Measurements from ENCODE around the gene DNAL1.
"Not testable (repeated sequence)": the region's sequence is repeated elsewhere in the genome, so short reads cannot be mapped to it uniquely, and the experiment has no call there.

The DNAL1 gene

GRCh38 chr14:73637830-73638229, 7.0 kb upstream of the DNAL1 start:
- in situ Hi-C loops (cut with MboI; ENCODE audit: low sequenced_read_pairs) = no loop called here

GRCh38 chr14:73640796-73641365, 3.9 kb upstream of the DNAL1 start:
- in situ Hi-C loops (cut with MboI; ENCODE audit: low sequenced_read_pairs) = no loop called here

- in situ Hi-C loops (cut with MboI; ENCODE audit: low sequenced_read_pairs) = no loop called here
Observed at GRCh38 chr14:73645248-73645610, 443 bp downstream of the DNAL1 start.

- in situ Hi-C loops (cut with MboI; ENCODE audit: low sequenced_read_pairs) = no loop called here
Observed at GRCh38 chr14:73651005-73651404, 6.2 kb downstream of the DNAL1 start.

GRCh38 chr14:73655851-73656250, 11.1 kb downstream of the DNAL1 start:
- in situ Hi-C loops (cut with MboI; ENCODE audit: low sequenced_read_pairs) = no loop called here

- in situ Hi-C loops (cut with MboI; ENCODE audit: low sequenced_read_pairs) = not testable (repeated sequence)
Observed at GRCh38 chr14:73659202-73659601, 14.4 kb downstream of the DNAL1 start.

GRCh38 chr14:73660511-73660910, 15.7 kb downstream of the DNAL1 start:
- in situ Hi-C loops (cut with MboI; ENCODE audit: low sequenced_read_pairs) = no loop called here

- in situ Hi-C loops (cut with MboI; ENCODE audit: low sequenced_read_pairs) = no loop called here
Observed at GRCh38 chr14:73661872-73662271, 17.1 kb downstream of the DNAL1 start.

- in situ Hi-C loops (cut with MboI; ENCODE audit: low sequenced_read_pairs) = no loop called here
Observed at GRCh38 chr14:73662487-73662943, 17.7 kb downstream of the DNAL1 start.

GRCh38 chr14:73663548-73664212, 18.9 kb downstream of the DNAL1 start:
- in situ Hi-C loops (cut with MboI; ENCODE audit: low sequenced_read_pairs) = no loop called here

GRCh38 chr14:73665130-73665529, 20.3 kb downstream of the DNAL1 start:
- in situ Hi-C loops (cut with MboI; ENCODE audit: low sequenced_read_pairs) = no loop called here

- in situ Hi-C loops (cut with MboI; ENCODE audit: low sequenced_read_pairs) = no loop called here
Observed at GRCh38 chr14:73666583-73666982, 21.8 kb downstream of the DNAL1 start.

GRCh38 chr14:73667854-73668253, 23.1 kb downstream of the DNAL1 start:
- in situ Hi-C loops (cut with MboI; ENCODE audit: low sequenced_read_pairs) = no loop called here

GRCh38 chr14:73674986-73675385, 30.2 kb downstream of the DNAL1 start:
- in situ Hi-C loops (cut with MboI; ENCODE audit: low sequenced_read_pairs) = no loop called here

- in situ Hi-C loops (cut with MboI; ENCODE audit: low sequenced_read_pairs) = no loop called here
Observed at GRCh38 chr14:73678698-73679097, 33.9 kb downstream of the DNAL1 start.

GRCh38 chr14:73680821-73681220, 36.0 kb downstream of the DNAL1 start:
- in situ Hi-C loops (cut with MboI; ENCODE audit: low sequenced_read_pairs) = no loop called here

- in situ Hi-C loops (cut with MboI; ENCODE audit: low sequenced_read_pairs) = no loop called here
Observed at GRCh38 chr14:73684627-73685026, 39.8 kb downstream of the DNAL1 start.

GRCh38 chr14:73685328-73685727, 40.5 kb downstream of the DNAL1 start:
- in situ Hi-C loops (cut with MboI; ENCODE audit: low sequenced_read_pairs) = no loop called here

GRCh38 chr14:73686901-73687300, 42.1 kb downstream of the DNAL1 start:
- in situ Hi-C loops (cut with MboI; ENCODE audit: low sequenced_read_pairs) = no loop called here

- in situ Hi-C loops (cut with MboI; ENCODE audit: low sequenced_read_pairs) = no loop called here
Observed at GRCh38 chr14:73694083-73694482, 49.3 kb downstream of the DNAL1 start.

GRCh38 chr14:73695082-73695481, 50.3 kb downstream of the DNAL1 start:
- in situ Hi-C loops (cut with MboI; ENCODE audit: low sequenced_read_pairs) = no loop called here

- in situ Hi-C loops (cut with MboI; ENCODE audit: low sequenced_read_pairs) = no loop called here
Observed at GRCh38 chr14:73695997-73696396, 51.2 kb downstream of the DNAL1 start.

Data from HL-60/S4 treated with phorbol 12-myristate 13-acetate at 8.2 ng/mL for 4 days and 3 days (cell line).